Measurements from ENCODE around the gene RBM45.

Gene RBM45, protein sequence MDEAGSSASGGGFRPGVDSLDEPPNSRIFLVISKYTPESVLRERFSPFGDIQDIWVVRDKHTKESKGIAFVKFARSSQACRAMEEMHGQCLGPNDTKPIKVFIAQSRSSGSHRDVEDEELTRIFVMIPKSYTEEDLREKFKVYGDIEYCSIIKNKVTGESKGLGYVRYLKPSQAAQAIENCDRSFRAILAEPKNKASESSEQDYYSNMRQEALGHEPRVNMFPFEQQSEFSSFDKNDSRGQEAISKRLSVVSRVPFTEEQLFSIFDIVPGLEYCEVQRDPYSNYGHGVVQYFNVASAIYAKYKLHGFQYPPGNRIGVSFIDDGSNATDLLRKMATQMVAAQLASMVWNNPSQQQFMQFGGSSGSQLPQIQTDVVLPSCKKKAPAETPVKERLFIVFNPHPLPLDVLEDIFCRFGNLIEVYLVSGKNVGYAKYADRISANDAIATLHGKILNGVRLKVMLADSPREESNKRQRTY

GRCh38 chr2:178112202-178113152, at the start of gene RBM45:
Gene RBM45, plus strand, starts transcription at chr2:178112437. Its CDS starts 110 bp downstream, at chr2:178112547.
- TF ChIP-seq CTCF (IDR thresholded peaks at IDR 0.05; ENCODE audit: low read depth, low read length, missing control alignments): peak; percentile 95

DNA sequence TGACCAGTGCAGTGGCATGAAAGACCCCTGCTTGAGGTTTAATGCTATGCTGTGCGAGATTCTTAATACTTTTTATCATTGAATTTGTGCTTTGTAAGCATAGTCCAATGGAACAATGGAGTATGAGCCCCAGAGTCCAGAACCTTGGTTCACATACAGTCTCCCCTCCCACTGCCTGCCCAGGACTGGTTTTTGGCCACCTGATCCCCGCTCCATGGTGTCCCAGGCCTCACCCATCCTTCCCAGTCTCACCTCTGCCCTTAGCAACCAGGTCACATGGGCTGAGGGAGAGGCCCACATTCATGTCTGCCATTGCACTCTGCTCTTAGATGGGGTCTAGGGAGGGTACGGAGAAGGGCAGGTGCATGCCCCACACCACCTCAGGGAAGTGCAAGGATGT, 45.9 kb upstream of the RBM45 start:
- DNase-seq (ENCODE audit: low read depth): no peak
- no peak for TF ChIP-seq CTCF (IDR thresholded peaks at IDR 0.05; ENCODE audit: low read depth, low read length, missing control alignments)
- no peak overlapping the region for H3K4me3 ChIP-seq (ENCODE audit: low read depth, low read length)

More at GRCh38 chr2:178112202-178113152, at the start of gene RBM45:
- peak within 1 kb of the TSS; percentile 99 for H3K4me3 ChIP-seq (ENCODE audit: low read depth, low read length)
- peak; percentile 77 for DNase-seq (ENCODE audit: low read depth)

DNA sequence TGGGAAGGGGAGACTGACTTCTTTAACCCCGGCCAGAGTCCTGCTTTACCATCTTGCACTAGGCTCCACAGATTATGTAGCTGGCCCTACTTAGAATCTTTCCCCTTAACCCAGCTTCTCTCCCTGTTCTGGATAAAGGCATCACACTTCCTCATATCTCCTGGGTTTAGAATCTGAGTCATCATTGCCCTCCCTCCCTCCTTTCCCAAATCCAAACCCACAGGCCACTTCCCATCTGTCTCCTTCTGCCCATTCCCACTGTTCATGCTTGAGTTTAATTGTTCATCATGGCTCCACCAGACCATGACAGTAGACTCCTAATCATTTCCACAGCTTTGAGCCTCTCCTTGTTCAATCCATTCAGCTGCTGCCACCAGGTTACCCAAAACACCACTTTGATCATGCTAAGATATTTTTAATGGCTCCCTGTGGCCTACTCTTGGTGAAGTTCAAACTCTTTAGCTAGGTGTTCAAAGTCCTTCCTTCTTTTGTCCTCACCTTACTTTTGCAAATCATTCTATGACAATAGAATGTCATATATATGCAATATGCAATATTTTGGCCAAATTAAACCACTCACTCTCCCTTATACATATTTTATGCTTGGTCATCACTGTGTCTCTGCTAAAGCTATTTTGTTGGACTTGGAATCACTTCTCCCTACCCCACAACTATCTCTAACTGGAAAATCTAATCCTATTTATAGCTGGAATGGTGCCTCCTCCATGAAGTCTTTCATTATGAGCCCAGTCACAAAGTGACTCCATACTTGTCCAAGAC, 45.2 kb upstream of the RBM45 start:
- TF ChIP-seq CTCF (IDR thresholded peaks at IDR 0.05; ENCODE audit: low read depth, low read length, missing control alignments): no peak
- DNase-seq (ENCODE audit: low read depth): no peak
- H3K4me3 ChIP-seq (ENCODE audit: low read depth, low read length): no peak overlapping the region

- TF ChIP-seq CTCF (IDR thresholded peaks at IDR 0.05; ENCODE audit: low read depth, low read length, missing control alignments): no peak
- DNase-seq (ENCODE audit: low read depth): no peak
- no peak overlapping the region for H3K4me3 ChIP-seq (ENCODE audit: low read depth, low read length)
These were observed 43.3 kb upstream of the RBM45 start for GRCh38 chr2:178068823-178069454.

GRCh38 chr2:178069551-178069950, 42.7 kb upstream of the RBM45 start:
- no peak for DNase-seq (ENCODE audit: low read depth)
- H3K4me3 ChIP-seq (ENCODE audit: low read depth, low read length): no peak overlapping the region
- no peak for TF ChIP-seq CTCF (IDR thresholded peaks at IDR 0.05; ENCODE audit: low read depth, low read length, missing control alignments)

GRCh38 chr2:178070824-178071223, 41.4 kb upstream of the RBM45 start:
- no peak for DNase-seq (ENCODE audit: low read depth)
- TF ChIP-seq CTCF (IDR thresholded peaks at IDR 0.05; ENCODE audit: low read depth, low read length, missing control alignments): no peak
- no peak overlapping the region for H3K4me3 ChIP-seq (ENCODE audit: low read depth, low read length)

All from GM12864 (cell line).